Measurements from ENCODE around the gene URAD.

Gene URAD

DNA sequence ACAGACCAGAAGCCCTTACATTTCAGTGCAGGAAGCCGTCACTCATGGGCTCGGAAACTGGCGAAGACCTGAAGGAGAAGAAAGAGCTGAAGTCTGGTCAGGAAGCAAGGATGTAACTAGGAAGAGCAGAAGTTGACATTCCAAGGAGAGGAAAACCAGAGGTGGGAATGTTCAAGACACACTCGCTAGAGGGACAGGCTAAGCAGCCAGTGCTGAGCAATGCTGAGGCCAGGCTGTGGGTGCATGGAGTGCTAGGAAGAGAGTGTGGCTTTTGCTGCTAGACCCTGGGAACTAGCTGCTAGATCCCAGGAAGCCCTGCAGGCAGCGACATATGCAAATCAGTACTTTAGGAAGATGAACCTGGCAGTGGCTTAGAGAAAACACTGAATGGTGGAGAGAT lies 12.1 kb upstream of the URAD start:
- DNase-seq (ENCODE audit: low spot score), result no peak

DNA sequence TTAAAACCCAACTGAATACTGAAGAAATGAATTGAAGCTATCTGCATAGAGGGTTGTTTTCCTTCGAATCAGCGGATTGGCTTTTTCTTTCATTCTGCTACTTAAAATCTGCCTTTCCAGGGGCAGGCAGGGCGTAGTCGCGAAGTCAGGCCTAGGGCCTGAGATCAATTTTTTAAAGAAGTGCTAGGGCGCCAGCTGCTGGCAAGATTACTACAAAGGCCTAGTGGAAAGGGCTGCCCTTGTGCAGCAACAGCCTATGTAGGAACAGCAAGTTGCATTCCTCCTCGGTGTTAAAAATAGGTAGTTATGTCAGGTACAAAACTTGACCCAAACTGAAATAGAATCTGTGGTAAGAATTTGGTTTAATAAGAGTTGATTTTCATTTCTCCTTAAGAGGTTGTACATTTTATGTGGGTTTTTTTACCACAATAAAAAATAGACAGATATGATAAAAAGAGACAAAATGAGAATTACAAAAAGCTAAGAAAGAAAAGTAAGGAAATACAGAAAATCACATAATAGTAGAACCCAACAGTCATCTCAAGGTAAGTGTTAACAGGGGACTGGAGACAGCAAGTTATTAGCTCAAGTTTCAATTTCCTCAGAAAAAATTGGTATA lies 9.5 kb upstream of the URAD start:
- peak; percentile 26 for DNase-seq (ENCODE audit: low spot score)

DNA sequence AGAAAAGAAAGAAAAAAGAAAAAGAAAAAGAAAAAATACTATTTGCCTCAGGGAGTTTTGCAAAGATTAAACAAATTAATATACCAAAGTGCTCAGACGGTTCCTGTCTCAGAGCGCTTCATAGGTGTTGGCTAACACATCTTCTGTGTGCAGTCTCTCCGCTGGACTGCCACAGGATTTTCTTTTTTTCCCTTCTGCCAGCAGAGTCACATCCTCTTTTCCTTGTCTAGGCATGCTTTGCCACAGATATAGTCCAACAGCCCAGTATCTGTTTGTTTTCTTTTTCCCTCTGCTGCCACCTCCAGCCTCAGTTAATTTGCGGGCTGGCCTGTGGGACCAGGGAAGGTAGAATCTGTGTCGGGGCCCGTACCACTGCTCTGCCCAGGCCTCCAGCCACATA lies 3.4 kb upstream of the URAD start:
- no peak for DNase-seq (ENCODE audit: low spot score)

DNA sequence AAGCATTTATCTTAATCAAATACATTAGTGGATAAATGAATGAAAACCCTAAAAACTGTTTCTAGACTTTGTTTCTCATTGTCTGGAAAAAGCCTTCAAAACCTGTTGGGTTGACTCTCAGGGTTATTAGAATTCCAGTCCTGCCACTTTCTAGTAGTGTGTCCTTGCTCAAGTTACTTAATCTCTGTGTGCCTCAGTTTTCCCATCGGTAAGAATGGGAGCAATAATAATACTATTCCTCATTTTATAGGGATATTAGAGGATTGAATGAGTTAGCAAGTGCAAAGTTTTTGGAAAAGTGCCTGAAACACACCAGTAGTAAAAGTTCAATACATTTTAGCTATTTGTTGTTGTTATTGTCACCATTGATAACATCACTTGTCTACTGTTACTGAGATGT lies 2.9 kb downstream of the URAD start:
- no peak for DNase-seq (ENCODE audit: low spot score)

DNA sequence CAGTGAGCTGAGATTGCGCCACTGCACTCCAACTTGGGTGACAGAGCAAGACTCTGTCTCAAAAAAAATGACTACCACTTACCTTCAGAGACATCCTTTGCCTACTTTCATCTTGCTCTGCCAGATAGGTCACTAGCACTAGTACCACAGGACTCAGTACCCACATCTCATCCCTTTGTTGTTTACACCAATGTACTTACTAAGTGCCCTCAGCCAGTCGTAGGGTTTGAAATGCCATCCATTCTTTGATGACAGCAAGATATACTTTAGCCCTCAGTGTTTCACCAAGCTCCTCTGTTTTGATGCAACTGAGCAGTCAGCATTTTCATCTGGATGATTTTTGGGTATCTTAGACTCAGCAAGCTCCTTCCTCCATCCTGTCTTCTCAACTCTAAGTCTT lies 6.1 kb downstream of the URAD start:
- DNase-seq (ENCODE audit: low spot score), result no peak

DNA sequence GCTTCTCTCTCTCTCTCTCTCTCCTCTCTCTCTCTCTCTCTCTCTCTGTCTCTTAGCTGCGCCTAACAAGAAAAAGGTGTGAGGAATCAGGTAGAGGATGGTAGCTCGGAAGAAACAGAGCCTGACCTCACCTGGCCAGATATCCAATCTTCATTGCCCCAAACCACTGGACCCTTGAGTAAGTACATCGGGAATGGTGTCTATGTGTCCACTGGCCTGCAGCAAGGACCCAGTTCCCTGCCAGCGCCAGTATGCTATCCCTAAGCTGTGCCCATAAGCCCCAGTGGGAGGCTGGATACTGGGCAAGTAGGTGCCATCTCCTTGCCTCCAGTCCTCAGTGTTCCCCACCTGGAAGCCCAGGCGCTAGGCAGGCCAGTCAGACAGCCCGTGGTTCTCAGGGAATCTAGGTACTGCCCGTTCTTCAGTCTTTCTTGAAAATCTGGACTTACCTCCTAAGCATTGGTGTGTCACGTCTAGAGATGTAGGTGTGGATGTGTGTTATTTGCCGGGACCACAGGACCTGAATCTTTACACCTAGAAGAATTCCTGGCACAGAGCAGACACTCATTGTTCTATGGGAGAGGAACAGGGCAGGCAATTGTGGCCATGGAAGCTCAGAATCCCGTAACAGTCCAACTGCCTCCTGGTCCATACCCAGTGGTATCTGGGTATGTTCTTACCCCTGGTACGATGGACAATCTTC lies 7.3 kb downstream of the URAD start:
- DNase-seq (ENCODE audit: low spot score), result no peak

DNA sequence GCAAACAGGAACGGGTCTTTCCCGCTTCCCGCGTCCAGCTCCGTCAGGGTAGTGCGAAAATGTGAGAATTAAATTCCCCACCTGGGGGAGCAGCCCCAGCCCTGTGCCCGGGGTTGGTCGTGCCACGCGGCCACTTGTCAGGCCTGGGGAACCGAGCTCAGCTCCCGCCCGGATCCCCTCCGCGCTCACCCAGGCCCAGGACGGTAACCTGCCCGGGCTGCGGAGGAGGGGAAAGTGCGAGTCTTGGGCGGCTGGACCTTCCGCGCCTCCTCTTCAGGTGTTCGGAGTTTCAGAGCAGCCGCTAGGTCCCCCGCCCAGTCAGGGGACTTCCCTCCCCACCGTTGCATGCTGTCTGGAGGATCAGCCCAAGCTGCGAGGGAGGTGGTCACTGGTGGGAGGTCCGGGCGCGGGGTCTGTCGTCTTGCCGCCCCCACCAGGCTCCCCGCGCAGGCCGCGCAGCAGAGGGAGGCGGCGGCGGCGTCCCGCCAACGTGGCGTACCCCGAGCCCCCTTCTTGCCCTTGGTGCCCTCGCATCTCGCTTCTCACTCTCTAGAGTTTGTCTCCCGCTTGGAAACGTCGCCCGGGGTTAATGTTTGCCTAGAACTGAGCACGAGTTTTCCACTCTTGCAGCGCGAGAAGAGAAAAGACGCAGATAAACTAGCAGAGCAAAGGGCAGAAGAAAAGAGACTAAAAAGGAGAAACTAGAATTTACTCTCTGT lies 8.1 kb downstream of the URAD start:
- DNase-seq (ENCODE audit: low spot score), result no peak

DNA sequence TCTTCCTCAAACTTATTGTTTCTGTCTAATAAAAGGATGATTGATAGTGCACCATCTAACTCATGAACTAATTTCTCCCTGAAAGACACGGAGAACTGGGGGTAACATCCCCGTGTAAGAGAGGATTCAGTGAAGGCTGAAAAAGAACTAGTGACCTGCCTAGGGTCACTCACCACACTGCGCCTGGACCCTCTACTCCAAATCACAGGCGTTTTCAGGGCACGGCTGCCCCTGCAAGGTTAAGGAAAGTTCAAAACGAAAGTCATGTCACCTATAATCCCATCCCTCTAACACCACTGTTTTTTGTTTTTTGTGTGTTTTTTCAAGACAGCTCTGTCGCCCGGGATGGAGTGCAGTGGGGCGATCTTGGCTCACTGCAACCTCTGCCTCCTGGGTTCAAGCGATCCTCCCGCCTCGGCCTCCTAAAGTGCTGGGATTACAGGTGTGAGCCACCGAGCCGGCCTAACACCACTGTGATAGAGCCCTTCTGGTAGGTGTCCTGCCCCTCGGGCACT lies 8.7 kb downstream of the URAD start:
- DNase-seq (ENCODE audit: low spot score), result no peak

DNA sequence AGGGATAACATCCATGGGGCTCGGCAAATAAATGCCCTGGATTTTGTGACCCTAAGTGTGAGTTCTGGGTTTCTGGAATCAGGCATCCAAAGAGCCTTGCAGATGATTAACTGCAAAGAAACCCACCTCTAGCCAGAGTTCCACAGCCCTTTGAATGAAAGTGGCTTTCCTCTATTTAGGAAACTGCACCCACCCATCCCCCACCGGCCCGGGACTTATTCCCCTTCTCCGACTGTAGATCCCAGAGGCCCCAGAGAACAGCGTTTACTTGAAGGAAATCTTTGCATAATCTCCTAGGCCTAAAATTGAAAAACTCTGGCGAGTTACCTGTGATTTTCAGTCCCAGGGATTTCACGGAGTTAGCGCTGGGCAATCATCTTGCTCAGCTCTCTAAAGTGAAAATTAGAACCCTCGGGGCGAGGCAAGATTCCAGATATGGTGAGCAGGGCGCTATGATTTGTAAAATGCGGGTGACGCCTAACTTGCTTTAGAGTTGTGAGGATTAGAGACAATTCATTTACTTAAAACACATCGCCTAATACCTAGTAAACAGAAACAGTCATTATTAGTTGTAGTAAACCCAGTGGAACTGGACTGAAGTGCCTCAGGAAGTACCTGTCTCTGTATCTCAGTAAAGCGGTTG lies 9.4 kb downstream of the URAD start:
- no peak for DNase-seq (ENCODE audit: low spot score)

DNA sequence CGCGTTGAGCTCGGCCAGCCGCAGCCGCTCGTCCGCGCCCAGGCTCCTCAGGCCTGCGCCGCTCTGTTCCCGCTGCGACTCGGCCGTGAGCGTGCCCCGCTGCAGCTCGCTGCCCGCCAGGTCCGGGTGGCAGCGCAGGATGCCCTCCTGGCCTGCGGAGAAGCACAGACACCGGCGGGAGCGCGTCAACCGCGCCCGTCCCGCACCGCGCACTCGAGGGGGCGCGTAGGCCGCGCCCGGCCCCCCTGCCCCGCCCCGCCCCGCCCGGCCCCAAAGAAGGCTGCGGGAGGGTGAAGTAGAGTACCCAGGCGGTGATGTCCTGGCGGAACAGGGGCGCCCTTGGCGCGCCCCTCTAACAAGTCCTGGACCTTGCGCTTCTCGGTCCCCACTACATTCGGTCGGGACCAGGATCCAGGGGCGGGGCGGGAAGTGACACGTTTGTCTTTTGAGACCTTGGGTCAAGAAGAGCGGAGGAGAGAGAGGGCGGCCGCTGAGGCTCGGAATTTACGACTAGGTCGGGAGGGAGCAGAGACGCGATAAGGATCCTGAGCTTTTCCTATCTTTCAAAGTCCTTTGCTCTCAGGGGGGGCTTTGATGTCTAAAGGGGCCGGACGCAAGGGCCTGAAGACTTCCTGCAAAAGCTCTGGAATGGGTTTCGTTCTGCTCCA lies 10.1 kb downstream of the URAD start:
- no peak for DNase-seq (ENCODE audit: low spot score)

DNA sequence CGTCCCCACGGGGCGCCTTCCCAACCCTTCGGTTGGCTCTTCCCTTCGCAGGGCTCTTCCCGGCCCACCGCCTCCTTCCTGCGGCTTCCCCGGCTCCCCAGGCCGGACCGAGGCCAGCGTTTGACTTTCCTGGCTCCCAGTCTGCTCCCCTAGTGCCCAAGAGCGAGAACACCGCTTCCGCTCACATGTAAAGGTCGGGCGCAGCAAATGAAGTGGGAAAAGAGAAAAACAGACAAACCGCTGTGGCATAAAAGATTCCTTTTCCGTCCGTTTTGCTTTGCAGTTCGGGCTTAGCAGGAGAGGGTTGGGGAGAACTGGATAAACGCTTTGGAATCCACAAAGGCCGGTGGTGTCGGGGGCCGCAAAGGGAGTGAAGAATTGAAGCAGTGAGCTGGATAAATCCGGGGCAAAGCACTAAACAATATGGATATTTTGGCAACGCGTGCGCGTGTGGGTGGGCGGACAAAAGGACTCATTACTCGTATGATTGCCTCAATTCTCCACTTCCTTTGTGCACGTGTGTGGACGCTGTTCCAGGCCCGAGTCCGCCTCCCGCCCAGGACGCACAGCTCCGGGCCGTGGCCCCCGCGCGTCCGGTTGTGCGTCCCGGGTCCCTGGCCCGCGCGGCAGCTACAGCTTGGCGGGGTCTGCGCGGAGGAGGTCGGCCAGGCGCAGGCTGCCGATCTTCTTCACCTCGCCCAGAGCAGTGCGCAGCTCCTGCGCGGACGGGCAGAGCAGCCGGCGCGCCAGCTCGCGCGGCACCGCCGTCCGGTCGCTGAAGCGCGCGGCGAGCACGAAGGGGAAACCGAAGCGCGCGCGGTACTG lies 10.8 kb downstream of the URAD start:
- DNase-seq (ENCODE audit: low spot score), result no peak

DNA sequence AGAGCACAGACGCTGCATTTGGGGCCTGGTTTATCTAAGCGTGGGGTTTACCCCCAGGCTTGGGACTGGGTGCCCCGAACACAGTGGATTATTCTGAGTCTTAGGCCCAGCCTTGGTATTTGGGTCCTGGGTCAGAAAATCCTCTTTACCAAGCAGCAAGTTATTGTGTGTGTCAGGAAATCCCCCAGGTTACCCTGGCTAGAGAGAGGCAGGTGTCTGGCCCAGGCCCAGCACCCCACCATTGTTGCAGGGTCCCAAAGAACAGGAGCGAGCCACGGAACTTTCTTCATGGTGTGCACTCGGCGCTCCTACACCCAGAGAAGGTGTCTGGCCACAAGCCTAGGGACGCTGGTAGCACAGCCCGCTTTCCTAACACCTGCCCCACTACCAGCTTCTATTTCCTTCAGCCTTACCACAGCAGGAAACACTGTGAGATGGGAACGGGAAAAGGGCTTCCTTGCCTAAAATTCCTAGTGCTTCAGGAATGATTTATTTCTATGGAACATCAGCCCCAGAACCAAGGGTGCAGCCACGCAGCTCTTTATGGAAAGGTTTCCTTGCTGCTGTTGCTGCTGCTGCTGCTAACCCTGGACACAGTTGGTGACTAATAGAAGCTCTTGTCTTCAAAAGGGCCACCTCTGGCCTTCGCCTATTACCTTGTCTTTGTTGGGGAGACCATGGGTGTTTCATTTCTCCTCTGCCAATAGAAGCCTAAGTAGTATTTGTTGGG lies 12.0 kb downstream of the URAD start:
- DNase-seq (ENCODE audit: low spot score), result no peak

DNA sequence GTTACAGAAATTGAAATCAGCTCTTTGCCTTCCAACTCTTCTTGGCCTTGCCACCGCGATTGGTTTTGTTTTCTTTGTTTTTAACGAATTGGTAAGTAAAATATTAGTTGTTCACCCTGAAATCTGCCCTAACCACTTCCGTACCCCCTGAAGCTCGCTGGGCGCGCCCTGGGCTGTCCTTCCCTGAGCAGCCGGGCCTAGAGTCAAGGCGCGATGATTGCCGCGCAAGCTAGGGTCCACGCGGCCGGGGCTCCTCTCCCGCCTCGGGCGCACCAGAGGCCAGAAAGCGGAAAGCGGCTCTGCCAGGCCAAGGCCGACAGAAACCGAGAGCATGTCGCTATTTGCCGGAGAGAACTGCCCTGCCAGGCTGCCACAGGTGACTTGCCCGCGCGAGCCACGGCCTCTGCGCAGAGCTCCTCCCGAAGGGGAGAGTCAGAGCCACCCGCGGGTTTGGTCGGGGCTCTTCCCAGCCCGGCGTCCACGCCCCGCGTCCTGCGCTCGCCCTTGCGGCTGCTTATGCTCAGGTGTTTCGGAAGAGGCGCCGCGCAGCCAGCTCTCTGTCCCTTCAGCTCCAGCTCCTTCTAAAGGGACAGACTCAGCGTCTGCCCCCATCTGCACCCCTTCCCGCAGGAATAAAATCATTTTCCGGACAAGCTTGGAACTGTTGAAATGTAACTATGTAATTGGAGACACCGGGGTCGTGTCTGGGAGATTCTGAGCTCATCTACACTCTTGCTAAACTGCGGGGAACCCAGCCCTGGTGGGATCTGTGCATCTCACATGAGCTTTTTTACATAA lies 12.7 kb downstream of the URAD start:
- DNase-seq (ENCODE audit: low spot score), result no peak

DNA sequence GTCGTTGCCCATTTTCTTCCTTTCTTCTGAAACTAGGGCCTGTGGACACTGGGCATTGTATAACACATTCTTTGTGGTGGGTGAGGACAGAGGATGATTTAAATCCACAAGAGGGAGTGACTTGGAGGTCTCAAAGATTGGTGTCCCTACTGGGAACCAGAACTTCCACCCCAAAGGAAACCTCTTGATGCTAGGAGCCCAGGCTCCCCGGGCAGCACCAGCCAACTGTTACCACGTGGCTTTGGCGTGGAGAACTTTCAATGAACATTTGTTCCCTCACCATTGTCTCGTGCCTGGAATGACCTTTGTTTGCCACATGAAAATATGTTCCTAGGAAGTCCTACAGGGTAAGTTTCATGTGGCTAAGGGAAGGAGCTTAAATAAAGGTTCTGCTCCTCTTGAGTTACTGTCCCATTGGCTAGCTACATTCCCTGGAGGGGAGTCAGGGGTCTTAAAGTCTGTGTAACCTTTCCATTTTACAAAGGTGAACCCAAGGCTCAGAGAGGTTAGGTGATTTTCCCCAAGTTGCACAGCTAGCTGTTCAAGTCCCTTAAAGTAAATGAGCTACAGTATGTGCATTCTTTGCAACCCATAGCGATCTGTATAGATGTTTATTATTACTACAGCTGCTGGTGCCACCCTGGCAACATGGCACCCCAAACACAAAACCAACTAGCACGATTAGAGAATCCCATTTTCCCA lies 14.4 kb downstream of the URAD start:
- DNase-seq (ENCODE audit: low spot score), result no peak

DNA sequence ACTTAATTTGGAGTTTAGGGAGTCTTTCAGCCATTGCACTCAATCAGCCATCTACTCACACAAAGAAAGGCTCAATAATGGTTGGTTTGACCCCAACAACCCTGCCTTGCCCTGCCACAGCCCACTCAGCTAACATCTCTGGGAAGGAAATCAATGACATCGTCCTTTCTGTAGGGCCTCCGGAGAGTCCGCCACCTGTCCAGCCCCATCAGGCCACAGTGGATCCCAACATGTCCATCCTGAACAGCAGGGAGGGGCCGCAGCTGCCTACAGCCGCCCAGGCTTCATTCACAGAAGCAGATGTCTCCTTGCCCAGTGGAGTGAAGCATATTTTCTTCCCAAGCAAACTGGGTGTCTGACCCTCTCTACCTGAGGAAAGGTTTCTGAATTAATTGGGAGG lies 15.2 kb downstream of the URAD start:
- DNase-seq (ENCODE audit: low spot score), result no peak

DNA sequence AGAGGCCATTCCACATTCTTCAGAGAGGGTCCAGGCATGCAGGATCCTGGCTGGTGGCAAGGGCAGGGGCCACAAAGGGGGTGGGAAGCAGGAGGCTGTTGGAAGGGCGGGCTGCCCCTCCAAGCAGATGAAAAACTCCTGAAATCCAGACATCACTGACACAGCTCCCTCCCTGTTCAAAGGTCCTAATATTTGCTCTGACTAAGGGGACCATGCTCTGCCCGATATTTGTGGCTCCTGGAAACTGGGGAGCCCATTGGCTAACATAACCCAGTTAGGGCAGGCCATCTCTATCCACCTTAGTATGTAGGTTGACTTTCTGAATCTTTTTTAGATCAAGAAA lies 16.0 kb downstream of the URAD start:
- DNase-seq (ENCODE audit: low spot score), result no peak

DNA sequence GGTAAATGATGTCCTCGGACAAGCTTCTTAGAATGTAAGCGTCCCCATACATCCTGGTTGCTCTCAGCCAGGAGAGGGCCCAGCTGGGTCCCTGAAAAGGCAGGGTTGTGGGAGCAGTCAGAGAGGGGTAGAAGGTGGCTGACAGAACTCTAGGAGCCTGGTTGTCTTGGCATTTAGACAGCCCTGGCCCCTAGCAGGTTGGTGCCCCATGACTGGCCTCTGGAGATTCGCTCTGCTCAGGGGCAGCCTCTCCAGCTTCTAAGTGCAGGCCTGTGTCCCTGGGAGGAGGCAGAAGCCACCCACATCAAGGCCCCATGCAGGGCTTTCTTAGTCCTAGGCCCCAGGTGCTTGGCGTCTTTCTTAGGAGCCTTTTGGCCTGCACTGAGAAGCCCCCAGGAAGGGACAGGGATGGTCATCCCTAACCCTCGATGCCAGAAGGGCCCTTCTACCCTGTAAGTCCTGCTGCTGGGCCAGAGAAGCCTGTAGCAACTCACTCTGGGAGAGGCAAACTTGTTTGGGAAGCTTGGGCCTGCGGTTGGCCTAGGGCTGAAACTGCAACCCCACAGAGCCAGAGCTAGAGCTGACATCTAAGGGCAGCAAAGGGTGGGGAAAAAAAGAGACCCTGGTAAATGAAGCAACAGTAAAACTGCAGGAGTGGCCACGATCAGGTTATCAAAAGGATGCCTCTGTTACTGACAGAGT lies 16.6 kb downstream of the URAD start:
- no peak for DNase-seq (ENCODE audit: low spot score)

DNA sequence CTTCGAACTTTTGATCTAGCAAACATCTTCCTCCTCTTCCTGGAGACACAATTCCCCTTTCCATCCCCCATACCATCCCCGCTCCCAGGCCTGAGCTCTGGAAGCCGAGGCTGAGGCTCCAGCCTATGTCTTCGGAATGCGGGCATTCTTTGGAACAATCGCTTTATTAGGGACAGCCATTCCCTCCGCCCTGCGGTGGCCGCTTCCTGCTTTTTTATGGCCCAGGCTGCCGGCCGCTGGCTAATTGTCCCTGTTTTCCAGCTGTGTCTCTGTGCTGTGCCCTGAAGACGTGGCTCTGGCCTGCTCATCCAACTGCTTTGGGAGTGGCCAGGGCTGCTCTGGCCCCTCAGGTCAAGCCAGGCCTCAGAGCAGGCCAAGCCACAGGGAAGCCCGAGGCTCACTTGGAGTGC lies 17.3 kb downstream of the URAD start:
- DNase-seq (ENCODE audit: low spot score), result no peak
